HCT116 (cell line): ENCODE results near the gene CDH26. TPM values are rescaled to one million over a fixed set of nuclear protein-coding genes. Genes with fewer than 3 reads are reported as not detected.
A peak's percentile ranks its signal among the peaks of the same experiment; 100 is the strongest.

Experiments
- ATAC-seq: fragments of 200-7000 bp; cut with Tn5 transposase; 2 replicates; pipeline ENCODE4 v1.9.1; 2020; ENCODE audit warnings: mild to moderate bottlenecking, moderate library complexity
- BruUV-seq: library from RNA; stranded (reverse); fragments of 400-500 nt; replicated peaks from 2 replicates; lab custom pipeline; 2021; lab: Mats Ljungman, UMichigan
- CTCF ChIA-PET: fragments of 300-600 bp; sonication (Branson Sonifier 250); formaldehyde crosslinking; loops from one replicate; lab custom pipeline; 2021; ENCODE audit warnings: antibody characterized with exemption; lab: Charles Lee
- POLR2A ChIA-PET: fragments of 300-600, 350-600 bp; sonication (Branson Sonifier 250); formaldehyde crosslinking; loops from one replicate; lab custom pipeline; 2021; ENCODE audit warnings: antibody characterized with exemption; lab: Charles Lee
- RAD21 ChIA-PET, 2 experiments: fragments of 300-600 bp; sonication (Branson Sonifier 250); formaldehyde crosslinking; loops; one replicate each; lab custom pipeline; 2023; ENCODE audit warnings: low total read pairs in 2 of 2; ENCODE audit not compliant: uncharacterized antibody in 2 of 2, unreplicated experiment in 2 of 2, low non-redundant PET in 1 of 2; lab: Charles Lee
- DNase-seq: peaks from one replicate; pipeline ENCODE4 v3.0.0-alpha.2; 2010; ENCODE audit warnings: low read depth, low spot score
- H2AFZ ChIP-seq: fragments of 200-600 bp; shearing (Covaris generic), sonication (generic); 2 replicates; pipeline ENCODE4 v1.6.1; 2017; ENCODE audit warnings: low read depth, mixed run types, mixed read lengths, antibody characterized with exemption, low read length; ENCODE audit not compliant: poor library complexity, severe bottlenecking
- H3K27ac ChIP-seq: 2 replicates; pipeline ENCODE4 v1.5.1; 2012; ENCODE audit warnings: low read depth, low read length
- H3K27me3 ChIP-seq: fragments of 200-600 bp; sonication (generic); 2 replicates; pipeline ENCODE4 v1.6.1; 2016; ENCODE audit warnings: mixed run types, low read length, mixed read lengths; ENCODE audit not compliant: insufficient read depth
- H3K36me3 ChIP-seq, 2 experiments: fragments of 200-500 bp in 1 of 2; fragments of 200-600 bp in 1 of 2; sonication (Bioruptor generic) in 1 of 2; sonication (generic) in 1 of 2; 2 replicates each; pipeline versions ENCODE4 v1.5.1 to v1.6.1; 2014 to 2016; ENCODE audit warnings: low read length in 2 of 2, inconsistent platforms in 1 of 2, mixed read lengths in 1 of 2, mixed run types in 1 of 2; ENCODE audit not compliant: insufficient read depth in 2 of 2, control insufficient read depth in 1 of 2
- H3K4me1 ChIP-seq, 2 experiments: fragments of 200-600 bp in 1 of 2; sonication (generic) in 1 of 2; 2 replicates each; pipeline versions ENCODE4 v1.5.1 to v1.6.1; 2012 to 2017; ENCODE audit warnings: low read length in 2 of 2, inconsistent platforms in 1 of 2, mild to moderate bottlenecking in 1 of 2, mixed read lengths in 1 of 2, mixed run types in 1 of 2, moderate library complexity in 1 of 2; ENCODE audit not compliant: insufficient read depth in 2 of 2, control insufficient read depth in 1 of 2
- H3K4me2 ChIP-seq: fragments of 200-600 bp; sonication (generic); 2 replicates; pipeline ENCODE4 v1.6.1; 2017; ENCODE audit warnings: mixed run types, low read length, mixed read lengths
- H3K4me3 ChIP-seq, 2 experiments: fragments of 200-600 bp in 1 of 2; sonication (generic) in 1 of 2; replicated peaks in 1 of 2; 2 replicates each; pipeline ENCODE4 v1.5.1; 2011 to 2016; ENCODE audit warnings: low read length in 2 of 2, control low read depth in 1 of 2, low read depth in 1 of 2, mild to moderate bottlenecking in 1 of 2, mixed read lengths in 1 of 2, mixed run types in 1 of 2
- H3K79me2 ChIP-seq: fragments of 200-600 bp; sonication (generic); 2 replicates; pipeline ENCODE4 v1.6.1; 2017; ENCODE audit warnings: mild to moderate bottlenecking, mixed run types, low read length, moderate library complexity, mixed read lengths; ENCODE audit not compliant: insufficient read depth
- H3K9ac ChIP-seq: fragments of 200-600 bp; sonication (generic); 2 replicates; pipeline ENCODE4 v1.6.1; 2016; ENCODE audit warnings: low read length, mixed read lengths
- H3K9me2 ChIP-seq: fragments of 200-600 bp; sonication (generic), shearing (Covaris generic); 2 replicates; pipeline ENCODE4 v1.6.1; 2017; ENCODE audit warnings: mixed run types, mild to moderate bottlenecking, moderate library complexity; ENCODE audit not compliant: insufficient read depth
- H3K9me3 ChIP-seq, 2 experiments: fragments of 200-500 bp in 1 of 2; fragments of 200-600 bp in 1 of 2; sonication (Bioruptor generic) in 1 of 2; sonication (generic) in 1 of 2; 2 replicates each; pipeline ENCODE4 v1.6.1; 2014 to 2017; ENCODE audit warnings: low read length in 2 of 2, mixed read lengths in 2 of 2, inconsistent platforms in 1 of 2, low read depth in 1 of 2, mild to moderate bottlenecking in 1 of 2, mixed run types in 1 of 2, moderate library complexity in 1 of 2; ENCODE audit not compliant: control insufficient read depth in 1 of 2, insufficient read depth in 1 of 2
- H4K20me1 ChIP-seq: fragments of 200-600 bp; sonication (generic), shearing (Covaris generic); 2 replicates; pipeline ENCODE4 v1.6.1; 2017; ENCODE audit warnings: mixed run types, mild to moderate bottlenecking, moderate library complexity; ENCODE audit not compliant: insufficient read depth
- CTCF ChIP-seq, 3 experiments: fragments of 200-600 bp in 1 of 3; sonication (generic) in 1 of 3; IDR thresholded peaks in 2 of 3; conservative IDR thresholded peaks in 1 of 3; 2 replicates each; pipeline ENCODE4 v1.5.1; 2012 to 2017; ENCODE audit warnings: low read depth in 2 of 3, low read length in 2 of 3, antibody characterized with exemption in 1 of 3, borderline replicate concordance in 1 of 3, control low read depth in 1 of 3, mild to moderate bottlenecking in 1 of 3, mixed read lengths in 1 of 3, mixed run types in 1 of 3, moderate library complexity in 1 of 3; ENCODE audit not compliant: insufficient read depth in 1 of 3
- ELF1 ChIP-seq: IDR thresholded peaks from 2 replicates; pipeline ENCODE4 v1.6.1; 2012; ENCODE audit warnings: low read depth, borderline replicate concordance
- EZH2 ChIP-seq: fragments of 200-600 bp; sonication (generic); IDR thresholded peaks from 2 replicates; pipeline ENCODE4 v1.6.1; 2017; ENCODE audit warnings: antibody characterized with exemption, mixed run types
- EZH2phosphoT487 ChIP-seq: fragments of 200-600 bp; IDR thresholded peaks from 2 replicates; pipeline ENCODE4 v1.6.1; 2018; ENCODE audit warnings: antibody characterized with exemption, borderline replicate concordance
- RAD21 ChIP-seq: IDR thresholded peaks from 2 replicates; pipeline ENCODE4 v1.6.1; 2012; ENCODE audit warnings: low read depth, mild to moderate bottlenecking
- SRF ChIP-seq: IDR thresholded peaks from 2 replicates; pipeline ENCODE4 v1.6.1; 2012; ENCODE audit warnings: low read depth
- YY1 ChIP-seq: IDR thresholded peaks from 2 replicates; pipeline ENCODE4 v1.6.1; 2011; ENCODE audit warnings: low read length, low read depth, moderate library complexity, mild to moderate bottlenecking; ENCODE audit not compliant: insufficient replicate concordance; ENCODE audit errors: extremely low read depth
- ZBTB33 ChIP-seq: IDR thresholded peaks from 2 replicates; pipeline ENCODE4 v1.6.1; 2011; ENCODE audit warnings: mild to moderate bottlenecking, low read length, moderate library complexity; ENCODE audit not compliant: insufficient replicate concordance; ENCODE audit errors: extremely low read depth
- ZFX ChIP-seq: fragments of 450-650 bp; IDR thresholded peaks from 2 replicates; pipeline ENCODE4 v1.6.1; 2017
- intact Hi-C: fragments of 100-400 bp; cut with micrococcal nuclease; formaldehyde crosslinking; loops from 2 replicates; pipeline ENCODE4 v1.10.0; 2022
- total RNA-seq: library from RNA; stranded (reverse); gene quantifications from one replicate; pipeline ENCODE4 v1.2.1, GENCODE V29; 2021; ENCODE audit not compliant: unreplicated experiment

Gene CDH26
- total RNA-seq, 1 experiment from 2014 or later, result 0.34 TPM

GRCh38 chr20:59940956-59941294, 17.3 kb upstream of the CDH26 start:
- TF ChIP-seq ZBTB33 (no peak), ZFX (no peak), RAD21 (no peak), CTCF (IDR thresholded peaks at IDR 0.05 in 2 of 3, conservative IDR thresholded peaks at IDR 0.05 in 1 of 3; ENCODE audit: borderline replicate concordance in 1 of 3, insufficient read depth in 1 of 3, low read depth in 2 of 3, low read length in 2 of 3) (no peak), ELF1 (no peak), YY1 (no peak), SRF (no peak), EZH2phosphoT487 (no peak), EZH2 (no peak)
- Histone ChIP-seq H4K20me1 (no peaks in the 10 kb centered on the region), H3K79me2 (no peaks in the 10 kb centered on the region), H3K9me2 (no peaks in the 10 kb centered on the region), H3K36me3 (peaks cover 6 to 14% of the 10 kb centered on the region in 2 experiments), H3K27me3 (no peaks in the 10 kb centered on the region), H3K4me1 (peaks cover 0 to 9% of the 10 kb centered on the region in 2 experiments; a peak in 2 of 4 replicates), H3K4me2 (peak overlapping the region; percentile 91), H2AFZ (peak overlapping the region; percentile 77), H3K9me3 (no peaks in the 10 kb centered on the region), H3K9ac (peak overlapping the region; percentile 82), H3K4me3 (peak overlapping the region; percentile 77 to 82), H3K27ac (peak overlapping the region; percentile 97)
- ChIA-PET CTCF (interaction anchor here (1.2 to 2.3 kb wide), 4 partner anchors 14 to 109 kb away, joined by 4 to 9 read pairs (median 6); partner anchors contain the start of gene CDH26), POLR2A (interaction anchor here (1.1 to 1.2 kb wide), 3 partner anchors 12 to 77 kb away, joined by 3 to 9 read pairs (median 3); no protein-coding TSS in a partner anchor), RAD21 (no interaction called here)
- intact Hi-C loops, result no loop called here
- TSS peak; percentile 53 for BruUV-seq
- DNase-seq, result no peak
- no peak; the same call in 1 of the 2 replicates for ATAC-seq
